ENCODE results near the gene UST.

Gene UST

DNA sequence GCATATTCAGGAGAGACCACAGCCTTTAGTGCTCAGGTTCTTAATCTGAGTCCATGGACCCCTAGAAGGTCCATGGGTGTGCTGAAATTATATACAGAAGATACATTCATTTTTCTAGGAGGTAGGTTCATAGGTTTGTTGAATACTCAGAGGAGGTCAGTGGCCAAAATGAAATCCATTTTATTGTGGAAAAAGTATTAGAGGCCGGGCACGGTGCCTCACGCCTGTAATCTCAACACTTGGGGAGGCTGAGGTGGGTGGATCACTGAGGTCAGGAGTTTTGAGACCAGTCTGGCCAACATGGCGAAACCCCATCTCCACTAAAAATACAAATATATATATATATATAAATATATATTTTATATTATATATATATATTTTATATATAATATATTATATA is 9.0 kb upstream of the UST start:
- no peak overlapping the region for H3K4me3 ChIP-seq (ENCODE audit: low read depth, low read length)

DNA sequence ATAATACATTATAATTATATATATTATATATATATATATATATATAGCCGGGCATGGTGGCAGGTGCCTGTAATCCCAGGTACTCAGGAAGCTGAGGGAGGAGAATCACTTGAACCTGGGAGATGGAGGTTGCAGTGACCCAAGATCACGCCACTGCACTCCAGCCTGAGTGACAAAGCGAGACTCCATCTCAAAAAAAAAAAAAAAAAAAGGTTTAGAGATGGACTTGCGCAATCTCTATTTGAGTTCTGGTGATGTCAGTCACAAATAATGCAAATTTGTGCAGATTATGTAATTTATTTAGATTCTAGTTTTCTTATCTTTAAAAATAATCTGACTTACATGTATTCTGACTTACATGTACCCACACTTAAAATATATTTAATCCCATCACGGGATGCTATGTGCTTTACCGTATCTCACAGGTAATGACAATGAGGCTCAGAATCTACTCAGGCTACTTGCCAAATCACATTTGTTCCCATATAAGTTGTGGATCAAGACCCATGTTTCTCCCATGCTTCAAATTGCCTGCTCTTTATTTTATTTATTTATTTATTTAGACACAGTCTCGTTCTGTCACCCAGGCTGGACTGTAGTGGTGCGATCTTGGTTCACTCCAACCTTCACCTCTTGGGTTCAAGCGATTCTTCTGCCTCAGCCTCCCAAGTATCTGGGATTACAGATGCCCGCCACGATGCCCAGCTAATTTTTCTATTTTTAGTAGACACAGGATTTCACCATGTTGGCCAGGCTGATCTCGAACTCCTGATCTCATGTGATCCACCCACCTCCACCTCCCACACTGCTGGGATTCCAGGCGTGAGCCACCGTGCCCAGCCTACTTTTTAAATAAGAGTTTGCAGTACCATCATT is 7.6 kb upstream of the UST start:
- Histone ChIP-seq H3K4me2 (ENCODE audit: low read length) (no peak overlapping the region), H3K9me3 (ENCODE audit: control insufficient read depth, low read length) (no peaks in the 10 kb centered on the region), H3K79me2 (no peaks in the 10 kb centered on the region), H3K4me3 (ENCODE audit: low read depth, low read length) (no peak overlapping the region), H3K27me3 (ENCODE audit: control insufficient read depth, insufficient read depth, low read length) (no peaks in the 10 kb centered on the region), H3K9ac (no peak overlapping the region), H2AFZ (no peak overlapping the region), H3K27ac (no peak overlapping the region), H3K4me1 (no peaks in the 10 kb centered on the region), H3K36me3 (ENCODE audit: control insufficient read depth, insufficient read depth, low read length) (no peaks in the 10 kb centered on the region)
- TF ChIP-seq, protein P1, sequence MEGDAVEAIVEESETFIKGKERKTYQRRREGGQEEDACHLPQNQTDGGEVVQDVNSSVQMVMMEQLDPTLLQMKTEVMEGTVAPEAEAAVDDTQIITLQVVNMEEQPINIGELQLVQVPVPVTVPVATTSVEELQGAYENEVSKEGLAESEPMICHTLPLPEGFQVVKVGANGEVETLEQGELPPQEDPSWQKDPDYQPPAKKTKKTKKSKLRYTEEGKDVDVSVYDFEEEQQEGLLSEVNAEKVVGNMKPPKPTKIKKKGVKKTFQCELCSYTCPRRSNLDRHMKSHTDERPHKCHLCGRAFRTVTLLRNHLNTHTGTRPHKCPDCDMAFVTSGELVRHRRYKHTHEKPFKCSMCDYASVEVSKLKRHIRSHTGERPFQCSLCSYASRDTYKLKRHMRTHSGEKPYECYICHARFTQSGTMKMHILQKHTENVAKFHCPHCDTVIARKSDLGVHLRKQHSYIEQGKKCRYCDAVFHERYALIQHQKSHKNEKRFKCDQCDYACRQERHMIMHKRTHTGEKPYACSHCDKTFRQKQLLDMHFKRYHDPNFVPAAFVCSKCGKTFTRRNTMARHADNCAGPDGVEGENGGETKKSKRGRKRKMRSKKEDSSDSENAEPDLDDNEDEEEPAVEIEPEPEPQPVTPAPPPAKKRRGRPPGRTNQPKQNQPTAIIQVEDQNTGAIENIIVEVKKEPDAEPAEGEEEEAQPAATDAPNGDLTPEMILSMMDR (IDR thresholded peaks at IDR 0.05): no peak

More for the DNA sequence above, 9.0 kb upstream of the UST start:
- no peak overlapping the region for H3K4me2 ChIP-seq (ENCODE audit: low read length)
- H3K4me1 ChIP-seq: no peaks in the 10 kb centered on the region
- no peaks in the 10 kb centered on the region for H3K36me3 ChIP-seq (ENCODE audit: control insufficient read depth, insufficient read depth, low read length)
- H3K79me2 ChIP-seq: no peaks in the 10 kb centered on the region
- no peak overlapping the region for H3K27ac ChIP-seq
- H3K9me3 ChIP-seq (ENCODE audit: control insufficient read depth, low read length): no peaks in the 10 kb centered on the region
- no peak overlapping the region for H3K9ac ChIP-seq
- TF ChIP-seq, protein P1 (IDR thresholded peaks at IDR 0.05): no peak
- no peaks in the 10 kb centered on the region for H3K27me3 ChIP-seq (ENCODE audit: control insufficient read depth, insufficient read depth, low read length)
- H2AFZ ChIP-seq: no peak overlapping the region

DNA sequence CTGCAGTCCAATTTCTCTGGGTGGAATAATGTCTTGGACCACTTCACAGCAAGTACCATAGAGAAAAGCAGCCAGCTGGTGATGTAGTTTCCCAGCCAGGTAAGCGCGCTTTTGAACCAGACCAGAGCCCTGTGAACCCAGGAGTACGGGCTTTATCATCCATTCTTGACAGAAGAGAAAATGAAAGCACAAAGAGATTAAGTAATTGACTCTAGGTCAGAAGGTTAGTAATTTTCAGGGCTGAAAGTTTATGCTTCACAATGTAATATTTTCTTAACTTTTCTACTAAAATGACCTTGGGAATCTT is 7.1 kb upstream of the UST start:
- no peaks in the 10 kb centered on the region for H3K4me1 ChIP-seq
- H3K4me2 ChIP-seq (ENCODE audit: low read length): no peak overlapping the region
- no peak overlapping the region for H3K4me3 ChIP-seq (ENCODE audit: low read depth, low read length)
- no peaks in the 10 kb centered on the region for H3K9me3 ChIP-seq (ENCODE audit: control insufficient read depth, low read length)
- no peak overlapping the region for H3K9ac ChIP-seq
- no peaks in the 10 kb centered on the region for H3K79me2 ChIP-seq
- H3K27ac ChIP-seq: no peak overlapping the region
- no peaks in the 10 kb centered on the region for H3K36me3 ChIP-seq (ENCODE audit: control insufficient read depth, insufficient read depth, low read length)
- TF ChIP-seq, protein P1 (IDR thresholded peaks at IDR 0.05): no peak
- no peak overlapping the region for H2AFZ ChIP-seq
- no peaks in the 10 kb centered on the region for H3K27me3 ChIP-seq (ENCODE audit: control insufficient read depth, insufficient read depth, low read length)

DNA sequence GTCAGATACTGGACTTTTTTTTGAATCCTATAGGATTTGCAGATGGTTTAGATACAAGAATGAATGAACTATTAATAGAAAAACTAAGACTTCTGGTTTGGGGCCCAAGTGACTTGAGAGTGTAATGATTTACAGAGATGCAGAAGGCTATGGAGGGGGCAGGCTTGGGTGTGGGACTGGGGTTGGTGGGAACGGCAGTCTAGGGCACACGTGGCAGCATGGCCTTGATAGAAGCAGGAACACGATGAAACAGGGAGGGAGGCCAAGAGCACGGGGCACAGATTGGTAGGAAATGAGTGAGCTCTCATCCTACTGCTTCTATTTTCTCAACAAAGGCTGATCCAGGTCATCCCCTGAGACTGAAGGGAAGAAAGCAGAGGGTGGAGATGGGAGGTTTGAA is 3.4 kb upstream of the UST start:
- no peak overlapping the region for H3K4me2 ChIP-seq (ENCODE audit: low read length)
- H3K9me3 ChIP-seq (ENCODE audit: control insufficient read depth, low read length): no peaks in the 10 kb centered on the region
- no peak overlapping the region for H3K27ac ChIP-seq
- H3K4me1 ChIP-seq: no peaks in the 10 kb centered on the region
- H3K27me3 ChIP-seq (ENCODE audit: control insufficient read depth, insufficient read depth, low read length): no peaks in the 10 kb centered on the region
- no peak overlapping the region for H3K4me3 ChIP-seq (ENCODE audit: low read depth, low read length)
- H3K79me2 ChIP-seq: no peaks in the 10 kb centered on the region
- no peaks in the 10 kb centered on the region for H3K36me3 ChIP-seq (ENCODE audit: control insufficient read depth, insufficient read depth, low read length)
- no peak overlapping the region for H2AFZ ChIP-seq
- no peak overlapping the region for H3K9ac ChIP-seq
- TF ChIP-seq, protein P1 (IDR thresholded peaks at IDR 0.05): no peak

DNA sequence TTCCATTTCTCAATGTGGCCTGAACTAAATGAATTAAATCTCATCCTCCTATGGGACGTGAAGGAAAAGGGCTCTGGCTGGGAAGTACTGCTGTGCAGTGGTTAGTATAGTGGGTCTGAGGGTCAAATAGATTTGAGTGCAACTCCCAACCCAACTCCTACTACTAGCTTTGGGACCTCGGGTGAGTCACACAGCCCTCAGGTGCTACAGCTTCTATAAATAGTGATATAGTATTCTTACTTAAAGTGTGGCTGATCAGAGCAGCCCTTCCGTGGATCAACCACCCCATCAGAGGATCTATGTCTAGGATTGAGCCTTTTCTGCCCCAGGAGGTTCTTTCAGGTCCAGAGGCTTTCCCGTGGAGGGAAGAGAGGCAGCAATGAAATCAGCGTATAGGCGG is 904 bp upstream of the UST start:
- TF ChIP-seq, protein P1 (IDR thresholded peaks at IDR 0.05): no peak
- Histone ChIP-seq H3K79me2 (no peaks in the 10 kb centered on the region), H3K4me1 (no peaks in the 10 kb centered on the region), H3K9me3 (ENCODE audit: control insufficient read depth, low read length) (no peaks in the 10 kb centered on the region), H2AFZ (peak overlapping the region; percentile 64), H3K4me3 (ENCODE audit: low read depth, low read length) (peak overlapping the region; percentile 52), H3K27ac (peak overlapping the region; percentile 55), H3K27me3 (ENCODE audit: control insufficient read depth, insufficient read depth, low read length) (no peaks in the 10 kb centered on the region), H3K4me2 (ENCODE audit: low read length) (peak overlapping the region; percentile 86), H3K9ac (no peak overlapping the region), H3K36me3 (ENCODE audit: control insufficient read depth, insufficient read depth, low read length) (no peaks in the 10 kb centered on the region)

Measured in parathyroid adenoma (tissue), 2 donors.